Small intestine (tissue), 7 donors: ENCODE results near the gene GRK1. TPM values are rescaled to one million over a fixed set of nuclear protein-coding genes. Genes with fewer than 3 reads are reported as not detected.

Source experiments
- DNase-seq, 2 donors: peaks; one replicate each; pipeline versions ENCODE4 v3.0.0 to v3.0.0-alpha.2; 2013
- FAIRE-seq: peaks from 2 replicates; lab custom pipeline; 2012; peaks lifted over from hg19 to GRCh38; lab: Jason Lieb, UNC
- H3K27ac ChIP-seq, 3 donors: one replicate each; pipeline ENCODE4 v1.5.1; 2013; ENCODE audit warnings: low read length in 2 of 3, mild to moderate bottlenecking in 2 of 3, control low read depth in 1 of 3, inconsistent platforms in 1 of 3, low read depth in 1 of 3, moderate library complexity in 1 of 3
- H3K27me3 ChIP-seq, 3 donors: one replicate each; pipeline ENCODE4 v1.6.1; 2013; ENCODE audit warnings: low read length in 3 of 3, inconsistent platforms in 1 of 3; ENCODE audit not compliant: control insufficient read depth in 3 of 3, insufficient read depth in 3 of 3
- H3K36me3 ChIP-seq, 3 donors: one replicate each; pipeline ENCODE4 v1.6.1; 2013; ENCODE audit warnings: low read length in 3 of 3, inconsistent platforms in 1 of 3, low read depth in 1 of 3, mild to moderate bottlenecking in 1 of 3, moderate library complexity in 1 of 3; ENCODE audit not compliant: control insufficient read depth in 3 of 3, insufficient read depth in 2 of 3
- H3K4me1 ChIP-seq, 3 donors: one replicate each; pipeline ENCODE4 v1.6.1; 2013; ENCODE audit warnings: low read length in 2 of 3, inconsistent platforms in 1 of 3, low read depth in 1 of 3, mild to moderate bottlenecking in 1 of 3, moderate library complexity in 1 of 3; ENCODE audit not compliant: control insufficient read depth in 3 of 3, insufficient read depth in 2 of 3
- H3K4me3 ChIP-seq, 3 donors: one replicate each; pipeline ENCODE4 v1.5.1; 2013; ENCODE audit warnings: low read length in 3 of 3, control low read depth in 1 of 3, inconsistent platforms in 1 of 3, low read depth in 1 of 3, mild to moderate bottlenecking in 1 of 3, moderate library complexity in 1 of 3
- H3K9me3 ChIP-seq, 2 donors: one replicate each; pipeline ENCODE4 v1.6.1; 2013; ENCODE audit warnings: low read depth in 1 of 2, low read length in 1 of 2; ENCODE audit not compliant: control insufficient read depth in 2 of 2, insufficient read depth in 1 of 2
- WGBS, 3 donors: extraction: QIAGEN DNeasy Blood & Tissue Kit; methylation state at CpG; one replicate each; pipeline ENCODE4 v1.1.7; 2013; 5-methylcytosine and 5-hydroxymethylcytosine counted together
- polyA plus RNA-seq, 4 donors: library from polyadenylated mRNA; stranded (reverse) in 3 of 4; unstranded in 1 of 4; fragments of 200-250 nt in 3 of 4; fragments of 120-200 nt in 1 of 4; gene quantifications; one replicate each; pipeline versions ENCODE4 v1.2.1 to v1.2.3, GENCODE V29; 2013
- donor health status: healthy with polysubstance abuse.
- donor health status: control.
- donor health status: control.
- donor health status: Bipolar disorder and iron deficiency.
- donor health status: healthy.

The GRK1 gene
- polyA plus RNA-seq, 4 donors, result 0.21 to 0.27 TPM; not detected in 2

GRCh38 chr13:113629866-113630265 lies 37.2 kb upstream of the GRK1 start:
- Histone ChIP-seq H3K27ac (no peak overlapping the region), H3K9me3 (no peaks in the 10 kb centered on the region), H3K4me3 (no peak overlapping the region), H3K4me1 (no peaks in the 10 kb centered on the region), H3K36me3 (peaks cover 0 to 76% (median 1%) of the 10 kb centered on the region in 3 donors), H3K27me3 (no peaks in the 10 kb centered on the region)
- no peak for FAIRE-seq
- WGBS, 3 donors, result 93 to 94% (median 93%) methylated on average over 17 of the region's 17 CpGs
- DNase-seq, result no peak

GRCh38 chr13:113630296-113630695 lies 36.7 kb upstream of the GRK1 start:
- Histone ChIP-seq H3K27ac (no peak overlapping the region), H3K4me1 (no peaks in the 10 kb centered on the region), H3K9me3 (no peaks in the 10 kb centered on the region), H3K27me3 (no peaks in the 10 kb centered on the region), H3K4me3 (no peak overlapping the region), H3K36me3 (peaks cover 0 to 81% (median 1%) of the 10 kb centered on the region in 3 donors)
- FAIRE-seq (no peak), DNase-seq (no peak)
- WGBS, 3 donors, result 90 to 93% (median 93%) methylated on average over 11 of the region's 11 CpGs

- WGBS, 3 donors, result 77 to 83% (median 78%) methylated on average over 6 of the region's 6 CpGs
- H3K4me3 ChIP-seq, result no peak overlapping the region
- H3K4me1 ChIP-seq, result no peaks in the 10 kb centered on the region
- peaks cover 1 to 86% (median 2%) of the 10 kb centered on the region in 3 donors for H3K36me3 ChIP-seq
- H3K9me3 ChIP-seq, result no peaks in the 10 kb centered on the region
- no peak overlapping the region for H3K27ac ChIP-seq
- FAIRE-seq (no peak), DNase-seq (no peak)
- no peaks in the 10 kb centered on the region for H3K27me3 ChIP-seq
Measured at GRCh38 chr13:113630804-113631203, 36.2 kb upstream of the GRK1 start.

GRCh38 chr13:113631341-113632095 lies 35.5 kb upstream of the GRK1 start:
- no peak overlapping the region for H3K4me3 ChIP-seq
- no peak overlapping the region for H3K27ac ChIP-seq
- FAIRE-seq (no peak), DNase-seq (no peak)
- WGBS, 3 donors, result 96 to 97% (median 97%) methylated on average over 42 of the region's 42 CpGs
- no peaks in the 10 kb centered on the region for H3K4me1 ChIP-seq
- H3K36me3 ChIP-seq, result peaks cover 6 to 87% (median 8%) of the 10 kb centered on the region in 3 donors
- no peaks in the 10 kb centered on the region for H3K27me3 ChIP-seq
- no peaks in the 10 kb centered on the region for H3K9me3 ChIP-seq

- no peaks in the 10 kb centered on the region for H3K4me1 ChIP-seq
- DNase-seq, result no peak
- FAIRE-seq, result no peak
- no peaks in the 10 kb centered on the region for H3K9me3 ChIP-seq
- WGBS, 3 donors, result 96 to 97% (median 96%) methylated on average over 37 to 38 of the region's 38 CpGs
- H3K4me3 ChIP-seq, result no peak overlapping the region
- H3K36me3 ChIP-seq, result peaks cover 11 to 91% (median 15%) of the 10 kb centered on the region in 3 donors
- H3K27ac ChIP-seq, result no peak overlapping the region
- H3K27me3 ChIP-seq, result no peaks in the 10 kb centered on the region
Measured at GRCh38 chr13:113632706-113633484, 34.1 kb upstream of the GRK1 start.

- 97 to 98% (median 98%) methylated on average over 18 of the region's 18 CpGs for WGBS, 3 donors
- no peaks in the 10 kb centered on the region for H3K4me1 ChIP-seq
- FAIRE-seq (no peak), DNase-seq (no peak)
- H3K27me3 ChIP-seq, result no peaks in the 10 kb centered on the region
- H3K27ac ChIP-seq, result no peak overlapping the region
- peaks cover 0 to 4% of the 10 kb centered on the region in 2 donors for H3K9me3 ChIP-seq
- no peak overlapping the region for H3K4me3 ChIP-seq
- H3K36me3 ChIP-seq, result peaks cover 16 to 91% (median 18%) of the 10 kb centered on the region in 3 donors
Measured at GRCh38 chr13:113633485-113633873, 33.5 kb upstream of the GRK1 start.

- DNase-seq, result no peak
- no peak overlapping the region for H3K4me3 ChIP-seq
- H3K27ac ChIP-seq, result no peak overlapping the region
- H3K9me3 ChIP-seq, result peaks cover 0 to 4% of the 10 kb centered on the region in 2 donors
- H3K27me3 ChIP-seq, result no peaks in the 10 kb centered on the region
- FAIRE-seq, result no peak
- no peaks in the 10 kb centered on the region for H3K4me1 ChIP-seq
- 92 to 95% (median 94%) methylated on average over 16 of the region's 16 CpGs for WGBS, 3 donors
- H3K36me3 ChIP-seq, result peaks cover 18 to 86% (median 19%) of the 10 kb centered on the region in 3 donors
Measured at GRCh38 chr13:113634279-113635047, 32.6 kb upstream of the GRK1 start.

GRCh38 chr13:113635048-113635420 lies 32.0 kb upstream of the GRK1 start:
- no peaks in the 10 kb centered on the region for H3K27me3 ChIP-seq
- no peak overlapping the region for H3K27ac ChIP-seq
- peaks cover 0 to 10% of the 10 kb centered on the region in 2 donors for H3K9me3 ChIP-seq
- 92 to 97% (median 95%) methylated on average over 7 of the region's 7 CpGs for WGBS, 3 donors
- H3K4me1 ChIP-seq, result no peaks in the 10 kb centered on the region
- FAIRE-seq (no peak), DNase-seq (no peak)
- no peak overlapping the region for H3K4me3 ChIP-seq
- H3K36me3 ChIP-seq, result peaks cover 18 to 86% (median 24%) of the 10 kb centered on the region in 3 donors
